ENCODE data around the gene IL1F10. TPM values are rescaled to one million over a fixed set of nuclear protein-coding genes. Genes with fewer than 3 reads are reported as not detected.

IL1F10 gene, protein sequence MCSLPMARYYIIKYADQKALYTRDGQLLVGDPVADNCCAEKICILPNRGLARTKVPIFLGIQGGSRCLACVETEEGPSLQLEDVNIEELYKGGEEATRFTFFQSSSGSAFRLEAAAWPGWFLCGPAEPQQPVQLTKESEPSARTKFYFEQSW
- not detected in 2 replicates for total RNA-seq (2013; cell fraction: nucleolus; rRNA removed)
- total RNA-seq (2014; rRNA removed) (not detected in 2 replicates), total RNA-seq (2014; rRNA removed; fragmentation: Illumina TruSeq; extraction: Trizol) (not detected in 2 replicates), total RNA-seq (2021) (not detected in 2 replicates), polyA plus RNA-seq (2011; rRNA removed) (not detected in 2 replicates), polyA plus RNA-seq (2014; fragmentation: Illumina TruSeq; extraction: Trizol) (not detected in 2 replicates), polyA plus RNA-seq (2014; fragmentation: Nextera tagmentation; extraction: Ambion mirVana) (not detected), polyA plus RNA-seq (2014; rRNA removed) (not detected in 2 replicates), polyA plus RNA-seq (2016; fragmentation: Nextera tagmentation; extraction: Ambion mirVana) (not detected), polyA minus RNA-seq (2011; rRNA and poly(A)+ RNA removed) (not detected in 2 replicates), Bru-seq, nascent RNA (not detected), BruChase-seq, experiment 1, labeled RNA remaining after a 6-hour chase (not detected), BruChase-seq, experiment 2, labeled RNA remaining after a 2-hour chase (not detected)
- polyA plus RNA-seq (2011; ENCODE audit: low read depth): not detected
- polyA plus RNA-seq (2011; cell fraction: cytosol; rRNA removed): not detected in 2 replicates
- not detected in 2 replicates for polyA plus RNA-seq (2011; cell fraction: nucleus; rRNA removed)
- polyA plus RNA-seq (2012): not detected in 2 replicates
- not detected in 2 replicates for polyA minus RNA-seq (2011; cell fraction: cytosol; rRNA and poly(A)+ RNA removed)
- not detected in 2 replicates for polyA minus RNA-seq (2011; cell fraction: nucleus; rRNA and poly(A)+ RNA removed)
- long read RNA-seq, experiment 1: 0 reads
- long read RNA-seq, experiment 2: 0 reads

DNA sequence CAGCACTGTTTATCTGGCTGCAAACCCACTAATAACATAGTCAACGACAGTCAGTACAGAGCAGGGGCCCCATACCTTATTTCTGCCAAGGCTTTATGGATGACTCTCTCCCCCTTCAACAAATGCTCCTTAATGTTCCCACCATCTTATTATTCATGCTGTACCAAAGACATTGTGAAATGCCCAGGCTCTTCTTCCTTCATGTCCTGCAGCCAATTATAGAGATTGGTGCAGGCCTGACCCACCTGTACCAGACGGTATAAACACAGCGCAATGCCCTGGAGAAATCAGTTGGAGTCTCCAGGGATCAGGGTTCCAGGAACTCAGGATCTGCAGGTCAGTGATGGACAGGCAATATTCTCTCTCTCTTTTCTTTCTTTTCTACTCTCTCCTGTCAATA is at the start of gene IL1F10:
Gene IL1F10, plus strand, starts transcription at position 290 of the 400 bp plus-strand sequence. CDS start 4,769 bp downstream, outside the sequence.
- H2AFZ ChIP-seq (ENCODE audit: control insufficient read depth, low read depth, low read length): no peak within 1 kb of the TSS
- TF ChIP-seq CHD4 (IDR thresholded peaks at IDR 0.05) (no peak), BACH1 (IDR thresholded peaks at IDR 0.05; ENCODE audit: borderline replicate concordance) (no peak)
- TF ChIP-seq, protein P1, sequence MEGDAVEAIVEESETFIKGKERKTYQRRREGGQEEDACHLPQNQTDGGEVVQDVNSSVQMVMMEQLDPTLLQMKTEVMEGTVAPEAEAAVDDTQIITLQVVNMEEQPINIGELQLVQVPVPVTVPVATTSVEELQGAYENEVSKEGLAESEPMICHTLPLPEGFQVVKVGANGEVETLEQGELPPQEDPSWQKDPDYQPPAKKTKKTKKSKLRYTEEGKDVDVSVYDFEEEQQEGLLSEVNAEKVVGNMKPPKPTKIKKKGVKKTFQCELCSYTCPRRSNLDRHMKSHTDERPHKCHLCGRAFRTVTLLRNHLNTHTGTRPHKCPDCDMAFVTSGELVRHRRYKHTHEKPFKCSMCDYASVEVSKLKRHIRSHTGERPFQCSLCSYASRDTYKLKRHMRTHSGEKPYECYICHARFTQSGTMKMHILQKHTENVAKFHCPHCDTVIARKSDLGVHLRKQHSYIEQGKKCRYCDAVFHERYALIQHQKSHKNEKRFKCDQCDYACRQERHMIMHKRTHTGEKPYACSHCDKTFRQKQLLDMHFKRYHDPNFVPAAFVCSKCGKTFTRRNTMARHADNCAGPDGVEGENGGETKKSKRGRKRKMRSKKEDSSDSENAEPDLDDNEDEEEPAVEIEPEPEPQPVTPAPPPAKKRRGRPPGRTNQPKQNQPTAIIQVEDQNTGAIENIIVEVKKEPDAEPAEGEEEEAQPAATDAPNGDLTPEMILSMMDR (IDR thresholded peaks at IDR 0.05 in 2 of 3, conservative IDR thresholded peaks at IDR 0.05 in 1 of 3; ENCODE audit: control insufficient read depth in 2 of 3, extremely low read depth in 1 of 3, insufficient read depth in 1 of 3, low read depth in 3 of 3, low read length in 3 of 3): no peak
- no peak within 1 kb of the TSS for H3K4me3 ChIP-seq
- no TSS peak for BruUV-seq (replicated peaks)
- in situ Hi-C loops (cut with MboI) (no loop called here), intact Hi-C loops (cut with micrococcal nuclease; ENCODE audit: unreplicated experiment) (no loop called here)
- H3K9ac ChIP-seq (ENCODE audit: control insufficient read depth, insufficient read depth, low read length): no peak within 1 kb of the TSS
- H3K27ac ChIP-seq (ENCODE audit: control insufficient read depth, insufficient read depth): no peak within 1 kb of the TSS
- POLR2A ChIA-PET: no interaction called here
- FAIRE-seq (no peak), ATAC-seq (no peak), DNase-seq (ENCODE audit: low read depth, low spot score) (no peak)
- no peaks in the 10 kb centered on the region for H4K20me1 ChIP-seq (ENCODE audit: control insufficient read depth, insufficient read depth)
- H3K36me3 ChIP-seq (ENCODE audit: control insufficient read depth in 2 of 2, insufficient read depth in 2 of 2, low read length in 1 of 2): no peaks in the 10 kb centered on the region
- no peak within 1 kb of the TSS for H3K4me2 ChIP-seq (ENCODE audit: control insufficient read depth, insufficient read depth)
- WGBS (ENCODE audit: insufficient coverage, insufficient replicate concordance, low lambda C conversion rate, missing lambda C conversion rate): 17% methylated on average over 3 of the region's 3 CpGs
- H3K79me2 ChIP-seq (ENCODE audit: control insufficient read depth, insufficient read depth, low read length): no peaks in the 10 kb centered on the region
- CTCF ChIA-PET: interaction anchor here (1.2 kb wide), 1 partner anchor 11 kb away, joined by 5 read pairs; no protein-coding TSS in a partner anchor
- H3K9me3 ChIP-seq (replicated peaks; ENCODE audit: control insufficient read depth, insufficient read depth, low read length): no peaks in the 10 kb centered on the region; the same call in 2 of the 3 replicates
- SMC1A ChIA-PET (ENCODE audit: uncharacterized antibody, unreplicated experiment): interaction anchor here (1.3 kb wide), 1 partner anchor 9 kb away, joined by 5 read pairs; the partner anchor contains the start of gene IL36RN
- 0 out of 4 replicates have a peak, but pooled peaks cover 0 to 1% of the 10 kb centered on the region in 2 experiments for H3K27me3 ChIP-seq (replicated peaks in 1 of 2; ENCODE audit: control insufficient read depth in 2 of 2, insufficient read depth in 2 of 2, low read length in 1 of 2)
- RAD21 ChIA-PET (ENCODE audit: unreplicated experiment): no interaction called here
- H3K4me1 ChIP-seq (ENCODE audit: control insufficient read depth, insufficient read depth, low read length): no peaks in the 10 kb centered on the region
